Measurements from ENCODE around the gene CTXND1. TPM values are rescaled to one million over a fixed set of nuclear protein-coding genes. Genes with fewer than 3 reads are reported as not detected.

The CTXND1 gene
- total RNA-seq, 2 experiments from 2014 or later: not detected

GRCh38 chr15:80249973-80250372 is 2.0 kb downstream of the CTXND1 start:
- DNase-seq: no peak
- no peaks in the 10 kb centered on the region for H3K9me3 Mint-ChIP-seq
- intact Hi-C loops (cut with micrococcal nuclease): no loop called here
- peaks cover 43% of the 10 kb centered on the region for H3K27me3 Mint-ChIP-seq (ENCODE audit: low read depth)
- H3K36me3 Mint-ChIP-seq (ENCODE audit: low read depth): no peaks in the 10 kb centered on the region
- no peak overlapping the region for H3K4me3 Mint-ChIP-seq
- peaks cover 6% of the 10 kb centered on the region for H3K4me1 Mint-ChIP-seq (ENCODE audit: low read depth)
- CTCF ChIA-PET: no interaction called here
- H3K27ac Mint-ChIP-seq: no peak overlapping the region

- H3K36me3 Mint-ChIP-seq (ENCODE audit: low read depth): no peaks in the 10 kb centered on the region
- no peak for DNase-seq
- CTCF ChIA-PET: no interaction called here
- H3K4me1 Mint-ChIP-seq (ENCODE audit: low read depth): peaks cover 6% of the 10 kb centered on the region
- no peak overlapping the region for H3K4me3 Mint-ChIP-seq
- H3K9me3 Mint-ChIP-seq: no peaks in the 10 kb centered on the region
- intact Hi-C loops (cut with micrococcal nuclease): no loop called here
- H3K27ac Mint-ChIP-seq: no peak overlapping the region
- H3K27me3 Mint-ChIP-seq (ENCODE audit: low read depth): peaks cover 37% of the 10 kb centered on the region
Measured at GRCh38 chr15:80247320-80247719, 4.7 kb downstream of the CTXND1 start.

GRCh38 chr15:80246425-80246894 is 5.6 kb downstream of the CTXND1 start:
- Mint-ChIP-seq H3K4me3 (no peak overlapping the region), H3K36me3 (ENCODE audit: low read depth) (no peaks in the 10 kb centered on the region), H3K27ac (no peak overlapping the region), H3K4me1 (ENCODE audit: low read depth) (peaks cover 4% of the 10 kb centered on the region), H3K27me3 (ENCODE audit: low read depth) (peaks cover 40% of the 10 kb centered on the region), H3K9me3 (no peaks in the 10 kb centered on the region)
- CTCF ChIA-PET: no interaction called here
- DNase-seq: no peak
- intact Hi-C loops (cut with micrococcal nuclease): no loop called here

GRCh38 chr15:80242802-80243201 is 9.2 kb downstream of the CTXND1 start:
- no peak for DNase-seq
- no peak overlapping the region for H3K4me3 Mint-ChIP-seq
- peaks cover 25% of the 10 kb centered on the region for H3K27me3 Mint-ChIP-seq (ENCODE audit: low read depth)
- intact Hi-C loops (cut with micrococcal nuclease): no loop called here
- no peaks in the 10 kb centered on the region for H3K4me1 Mint-ChIP-seq (ENCODE audit: low read depth)
- CTCF ChIA-PET: interaction anchor here (0.6 to 1.2 kb wide), 3 partner anchors 24 to 124 kb away, joined by 3 to 4 read pairs (median 3); no protein-coding TSS in a partner anchor
- H3K9me3 Mint-ChIP-seq: no peaks in the 10 kb centered on the region
- no peak overlapping the region for H3K27ac Mint-ChIP-seq
- H3K36me3 Mint-ChIP-seq (ENCODE audit: low read depth): no peaks in the 10 kb centered on the region

GRCh38 chr15:80242132-80242769 is 9.8 kb downstream of the CTXND1 start:
- peak; percentile 33 for DNase-seq
- intact Hi-C loops (cut with micrococcal nuclease): no loop called here
- Mint-ChIP-seq H3K27ac (no peak overlapping the region), H3K9me3 (no peaks in the 10 kb centered on the region), H3K4me1 (ENCODE audit: low read depth) (no peaks in the 10 kb centered on the region), H3K27me3 (ENCODE audit: low read depth) (peaks cover 23% of the 10 kb centered on the region), H3K4me3 (no peak overlapping the region), H3K36me3 (ENCODE audit: low read depth) (no peaks in the 10 kb centered on the region)
- CTCF ChIA-PET: interaction anchor here (0.6 to 1.2 kb wide), 2 partner anchors 24 to 104 kb away, joined by 3 to 4 read pairs; no protein-coding TSS in a partner anchor

GRCh38 chr15:80241508-80241907 is 10.5 kb downstream of the CTXND1 start:
- Mint-ChIP-seq H3K27me3 (ENCODE audit: low read depth) (peaks cover 19% of the 10 kb centered on the region), H3K36me3 (ENCODE audit: low read depth) (no peaks in the 10 kb centered on the region), H3K27ac (no peak overlapping the region), H3K4me3 (no peak overlapping the region), H3K9me3 (no peaks in the 10 kb centered on the region), H3K4me1 (ENCODE audit: low read depth) (no peaks in the 10 kb centered on the region)
- DNase-seq: no peak
- intact Hi-C loops (cut with micrococcal nuclease): no loop called here
- CTCF ChIA-PET: no interaction called here

GRCh38 chr15:80240276-80240675 is 11.7 kb downstream of the CTXND1 start:
- Mint-ChIP-seq H3K9me3 (no peaks in the 10 kb centered on the region), H3K27ac (no peak overlapping the region), H3K4me3 (no peak overlapping the region), H3K36me3 (ENCODE audit: low read depth) (no peaks in the 10 kb centered on the region), H3K4me1 (ENCODE audit: low read depth) (no peaks in the 10 kb centered on the region), H3K27me3 (ENCODE audit: low read depth) (peaks cover 16% of the 10 kb centered on the region)
- CTCF ChIA-PET: no interaction called here
- intact Hi-C loops (cut with micrococcal nuclease): no loop called here
- no peak for DNase-seq

GRCh38 chr15:80234883-80235282 is 17.1 kb downstream of the CTXND1 start:
- H3K9me3 Mint-ChIP-seq: no peaks in the 10 kb centered on the region
- intact Hi-C loops (cut with micrococcal nuclease): loop anchor here (2.0 kb wide), 1 partner anchor 174 kb away; no protein-coding TSS in a partner anchor
- CTCF ChIA-PET: interaction anchor here (0.7 kb wide), 2 partner anchors 37 to 909 kb away, joined by 4 to 6 read pairs; no protein-coding TSS in a partner anchor
- peak; percentile 66 for DNase-seq
- H3K27me3 Mint-ChIP-seq (ENCODE audit: low read depth): peaks cover 17% of the 10 kb centered on the region
- H3K36me3 Mint-ChIP-seq (ENCODE audit: low read depth): no peaks in the 10 kb centered on the region
- no peak overlapping the region for H3K4me3 Mint-ChIP-seq
- no peaks in the 10 kb centered on the region for H3K4me1 Mint-ChIP-seq (ENCODE audit: low read depth)
- no peak overlapping the region for H3K27ac Mint-ChIP-seq

GRCh38 chr15:80233581-80233980 is 18.4 kb downstream of the CTXND1 start:
- no peak overlapping the region for H3K27ac Mint-ChIP-seq
- no peaks in the 10 kb centered on the region for H3K4me1 Mint-ChIP-seq (ENCODE audit: low read depth)
- H3K4me3 Mint-ChIP-seq: no peak overlapping the region
- H3K36me3 Mint-ChIP-seq (ENCODE audit: low read depth): no peaks in the 10 kb centered on the region
- CTCF ChIA-PET: interaction anchor here (0.9 to 1.5 kb wide), 2 partner anchors 17 to 69 kb away, joined by 3 read pairs; no protein-coding TSS in a partner anchor
- H3K27me3 Mint-ChIP-seq (ENCODE audit: low read depth): peaks cover 22% of the 10 kb centered on the region
- no peaks in the 10 kb centered on the region for H3K9me3 Mint-ChIP-seq
- no peak for DNase-seq
- intact Hi-C loops (cut with micrococcal nuclease): no loop called here

GRCh38 chr15:80231371-80231770 is 20.6 kb downstream of the CTXND1 start:
- H3K36me3 Mint-ChIP-seq (ENCODE audit: low read depth): no peaks in the 10 kb centered on the region
- H3K9me3 Mint-ChIP-seq: no peaks in the 10 kb centered on the region
- no peak overlapping the region for H3K27ac Mint-ChIP-seq
- no peak for DNase-seq
- peaks cover 32% of the 10 kb centered on the region for H3K27me3 Mint-ChIP-seq (ENCODE audit: low read depth)
- no peak overlapping the region for H3K4me3 Mint-ChIP-seq
- CTCF ChIA-PET: no interaction called here
- intact Hi-C loops (cut with micrococcal nuclease): loop anchor here (2.0 kb wide), 1 partner anchor 45 kb away; no protein-coding TSS in a partner anchor
- no peaks in the 10 kb centered on the region for H3K4me1 Mint-ChIP-seq (ENCODE audit: low read depth)

- Mint-ChIP-seq H3K9me3 (no peaks in the 10 kb centered on the region), H3K27ac (no peak overlapping the region), H3K4me3 (no peak overlapping the region), H3K27me3 (ENCODE audit: low read depth) (peaks cover 36% of the 10 kb centered on the region), H3K4me1 (ENCODE audit: low read depth) (no peaks in the 10 kb centered on the region), H3K36me3 (ENCODE audit: low read depth) (no peaks in the 10 kb centered on the region)
- DNase-seq: no peak
- CTCF ChIA-PET: no interaction called here
- intact Hi-C loops (cut with micrococcal nuclease): no loop called here
Measured at GRCh38 chr15:80228959-80229610, 22.9 kb downstream of the CTXND1 start.

- no peak for DNase-seq
- CTCF ChIA-PET: no interaction called here
- H3K9me3 Mint-ChIP-seq: no peaks in the 10 kb centered on the region
- H3K4me1 Mint-ChIP-seq (ENCODE audit: low read depth): no peaks in the 10 kb centered on the region
- peaks cover 10% of the 10 kb centered on the region for H3K27me3 Mint-ChIP-seq (ENCODE audit: low read depth)
- no peaks in the 10 kb centered on the region for H3K36me3 Mint-ChIP-seq (ENCODE audit: low read depth)
- no peak overlapping the region for H3K27ac Mint-ChIP-seq
- intact Hi-C loops (cut with micrococcal nuclease): no loop called here
- no peak overlapping the region for H3K4me3 Mint-ChIP-seq
Measured at GRCh38 chr15:80219955-80220354, 32.1 kb downstream of the CTXND1 start.
